BJ (cell line): ENCODE data around the gene CSE1L. TPM values are rescaled to one million over a fixed set of nuclear protein-coding genes. Genes with fewer than 3 reads are reported as not detected.
A peak's percentile ranks its signal among the peaks of the same experiment; 100 is the strongest.
"Not testable (repeated sequence)": the region's sequence is repeated elsewhere in the genome, so short reads cannot be mapped to it uniquely, and the experiment has no call there.

Source experiments
- CTCF ChIA-PET: fragments of 350-600 bp; formaldehyde crosslinking; extraction: SDS; loops from one replicate; lab custom pipeline; 2021; ENCODE audit warnings: antibody characterized with exemption, inconsistent platforms; lab: Yijun Ruan, JAX
- POLR2A ChIA-PET: fragments of 300-600 bp; sonication (Branson Sonifier 250); formaldehyde crosslinking; extraction: SDS; loops from one replicate; lab custom pipeline; 2021; ENCODE audit warnings: antibody characterized with exemption; lab: Charles Lee
- DNase-seq: peaks from one replicate; pipeline ENCODE4 v3.0.0-alpha.2; 2011; ENCODE audit warnings: low read depth
- H3K27me3 ChIP-seq: 2 replicates; pipeline ENCODE4 v1.6.0; 2011; ENCODE audit warnings: low read length; ENCODE audit not compliant: control insufficient read depth, insufficient read depth
- H3K36me3 ChIP-seq: 2 replicates; pipeline ENCODE4 v1.5.1; 2011; ENCODE audit warnings: low read length; ENCODE audit not compliant: control insufficient read depth, insufficient read depth
- H3K4me3 ChIP-seq: 2 replicates; pipeline ENCODE4 v1.5.1; 2011; ENCODE audit warnings: low read depth, mild to moderate bottlenecking, control low read depth, low read length
- polyA plus RNA-seq: library from polyadenylated mRNA; depleted of rRNA; stranded (reverse); fragments of >200 nt; gene quantifications from 2 replicates; pipeline ENCODE4 v1.2.3, GENCODE V29; 2011
- TF ChIP-seq, protein P1 (sequence below): IDR thresholded peaks from 2 replicates; pipeline ENCODE4 v1.5.1; 2011; ENCODE audit warnings: low read depth, mild to moderate bottlenecking, control low read depth, inconsistent platforms, low read length, moderate library complexity; ENCODE audit not compliant: insufficient read depth

Gene CSE1L
- polyA plus RNA-seq, 1 experiment, result 21.7 TPM

DNA sequence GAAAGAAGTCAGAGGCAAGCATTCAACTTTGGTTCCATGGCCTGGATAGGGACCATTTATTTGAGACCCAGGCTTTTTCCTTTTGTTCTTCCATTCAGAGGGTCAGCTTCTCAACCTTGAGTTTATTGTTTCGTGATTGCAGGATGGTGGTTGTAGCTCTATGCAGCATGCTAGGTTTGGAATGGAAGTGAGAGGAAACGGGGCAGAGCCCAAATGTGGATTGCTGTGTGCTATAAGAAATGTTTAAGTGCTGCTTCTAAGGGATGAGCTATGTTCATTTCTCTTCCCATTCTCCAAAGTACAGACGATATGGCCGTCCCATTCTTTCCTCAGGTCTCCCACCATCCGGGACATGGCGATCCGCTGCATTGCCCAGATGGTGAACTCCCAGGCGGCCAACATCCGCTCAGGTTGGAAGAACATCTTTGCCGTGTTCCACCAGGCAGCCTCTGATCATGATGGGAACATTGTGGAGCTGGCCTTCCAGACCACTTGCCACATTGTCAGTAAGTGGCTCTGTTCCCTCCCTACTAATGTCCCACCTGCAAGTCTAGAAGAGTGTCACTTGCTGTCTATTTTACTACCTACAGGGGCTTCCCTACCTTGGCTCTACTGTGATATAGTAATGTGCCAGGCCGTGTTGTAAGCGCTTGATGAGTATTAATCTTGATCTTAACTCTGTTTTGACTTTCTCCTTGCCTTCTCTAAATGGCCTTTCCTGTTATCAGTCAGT, 36.0 kb upstream of the CSE1L start:
- TF ChIP-seq, protein P1, sequence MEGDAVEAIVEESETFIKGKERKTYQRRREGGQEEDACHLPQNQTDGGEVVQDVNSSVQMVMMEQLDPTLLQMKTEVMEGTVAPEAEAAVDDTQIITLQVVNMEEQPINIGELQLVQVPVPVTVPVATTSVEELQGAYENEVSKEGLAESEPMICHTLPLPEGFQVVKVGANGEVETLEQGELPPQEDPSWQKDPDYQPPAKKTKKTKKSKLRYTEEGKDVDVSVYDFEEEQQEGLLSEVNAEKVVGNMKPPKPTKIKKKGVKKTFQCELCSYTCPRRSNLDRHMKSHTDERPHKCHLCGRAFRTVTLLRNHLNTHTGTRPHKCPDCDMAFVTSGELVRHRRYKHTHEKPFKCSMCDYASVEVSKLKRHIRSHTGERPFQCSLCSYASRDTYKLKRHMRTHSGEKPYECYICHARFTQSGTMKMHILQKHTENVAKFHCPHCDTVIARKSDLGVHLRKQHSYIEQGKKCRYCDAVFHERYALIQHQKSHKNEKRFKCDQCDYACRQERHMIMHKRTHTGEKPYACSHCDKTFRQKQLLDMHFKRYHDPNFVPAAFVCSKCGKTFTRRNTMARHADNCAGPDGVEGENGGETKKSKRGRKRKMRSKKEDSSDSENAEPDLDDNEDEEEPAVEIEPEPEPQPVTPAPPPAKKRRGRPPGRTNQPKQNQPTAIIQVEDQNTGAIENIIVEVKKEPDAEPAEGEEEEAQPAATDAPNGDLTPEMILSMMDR, result no peak
- no peak overlapping the region for H3K4me3 ChIP-seq
- CTCF ChIA-PET, result no interaction called here
- POLR2A ChIA-PET, result no interaction called here
- DNase-seq, result no peak
- no peaks in the 10 kb centered on the region for H3K27me3 ChIP-seq
- H3K36me3 ChIP-seq, result peaks cover 17% of the 10 kb centered on the region

DNA sequence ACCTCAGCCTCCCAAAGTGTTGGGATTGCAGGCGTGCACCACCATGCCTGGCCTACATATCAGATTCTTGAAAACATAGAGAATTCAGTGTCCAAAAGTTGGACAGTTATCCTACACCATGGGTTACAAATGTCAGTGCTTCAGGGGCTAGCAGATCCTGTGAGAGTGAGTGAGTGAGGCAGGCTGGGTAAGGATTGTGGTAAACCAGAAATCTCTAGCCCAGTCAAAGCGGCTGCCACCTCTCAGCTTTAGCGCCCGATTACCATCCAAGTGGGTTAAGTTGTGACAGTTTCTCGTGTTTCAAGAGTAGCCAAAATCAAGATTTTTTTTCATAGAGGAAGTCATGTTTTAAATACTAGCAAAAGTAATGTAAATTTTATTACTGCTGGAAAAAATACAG, 21.9 kb upstream of the CSE1L start:
- Histone ChIP-seq H3K36me3 (peaks cover 10% of the 10 kb centered on the region), H3K27me3 (no peaks in the 10 kb centered on the region), H3K4me3 (no peak overlapping the region)
- TF ChIP-seq, protein P1, result no peak
- no peak for DNase-seq
- ChIA-PET CTCF (no interaction called here), POLR2A (no interaction called here)

DNA sequence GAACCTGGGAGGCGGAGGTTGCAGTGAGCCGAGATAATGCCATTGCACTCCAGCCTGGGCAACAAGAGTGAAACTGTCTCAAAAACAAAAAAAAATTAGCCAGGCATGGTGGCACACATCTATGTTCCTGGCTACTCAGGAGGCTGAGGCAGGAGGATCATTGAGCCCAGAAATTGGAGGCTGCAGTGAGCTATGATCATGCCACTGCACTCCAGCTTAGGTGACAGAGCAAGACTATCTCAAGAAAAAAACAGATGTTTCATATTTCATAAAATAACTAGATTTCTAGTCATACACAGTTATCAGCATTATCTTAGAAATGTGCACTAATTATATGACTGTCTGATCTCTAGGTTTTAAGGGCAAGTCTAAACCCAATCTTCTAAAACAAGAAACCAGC, 17.9 kb upstream of the CSE1L start:
- H3K36me3 ChIP-seq, result peaks cover 10% of the 10 kb centered on the region
- DNase-seq, POLR2A ChIA-PET, H3K4me3 ChIP-seq, H3K27me3 ChIP-seq: not testable (repeated sequence)
- CTCF ChIA-PET, result interaction anchor here (1.8 to 2.7 kb wide), 2 partner anchors 13 to 26 kb away, joined by 7 to 9 read pairs; no protein-coding TSS in a partner anchor

DNA sequence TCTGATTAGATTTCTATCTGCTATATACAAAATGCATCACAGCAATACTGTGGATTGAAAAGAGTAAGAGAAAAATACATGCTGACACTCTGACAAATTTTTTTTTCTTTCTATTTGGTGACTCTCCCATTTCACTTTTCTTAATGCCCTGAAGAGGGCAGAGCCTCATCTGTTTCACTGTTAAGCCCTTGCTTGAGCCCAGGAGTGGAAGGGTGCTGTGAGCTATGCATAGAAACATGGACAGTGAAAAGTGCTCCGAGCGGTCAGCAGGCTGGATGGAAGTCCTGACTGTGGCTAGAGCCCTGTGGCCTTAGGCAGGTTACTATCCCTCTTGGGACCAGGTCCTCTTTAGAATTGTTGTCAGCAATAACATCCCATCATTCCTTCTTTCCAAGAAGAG, 17.4 kb upstream of the CSE1L start:
- DNase-seq, result no peak
- peaks cover 10% of the 10 kb centered on the region for H3K36me3 ChIP-seq
- TF ChIP-seq, protein P1, result peak; percentile 51
- no peak overlapping the region for H3K4me3 ChIP-seq
- H3K27me3 ChIP-seq, result no peaks in the 10 kb centered on the region
- CTCF ChIA-PET, result interaction anchor here (0.6 to 2.7 kb wide), 7 partner anchors 8 to 191 kb away, joined by 3 to 9 read pairs (median 4); partner anchors contain the start of gene DDX27
- POLR2A ChIA-PET, result no interaction called here

DNA sequence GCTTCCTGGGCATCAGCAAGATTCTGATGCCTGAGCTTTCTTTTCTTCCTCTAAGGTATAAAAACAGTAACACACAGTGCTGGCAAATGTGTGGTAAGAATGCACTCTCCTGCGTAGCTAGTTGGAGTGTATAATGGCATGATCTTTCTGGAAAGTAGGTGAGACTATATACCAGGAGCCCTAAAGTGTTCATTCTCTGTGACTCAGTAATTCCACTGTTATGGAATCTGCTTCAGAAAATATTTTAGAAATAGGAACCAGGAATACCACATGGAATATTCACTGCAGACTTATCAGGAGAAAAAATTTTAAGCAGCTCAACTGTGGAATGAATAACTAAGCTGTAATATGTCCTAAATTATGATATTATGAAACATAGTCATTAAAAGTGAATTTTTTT, 16.9 kb upstream of the CSE1L start:
- no peak overlapping the region for H3K4me3 ChIP-seq
- DNase-seq, result no peak
- no peaks in the 10 kb centered on the region for H3K27me3 ChIP-seq
- ChIA-PET CTCF (interaction anchor here (0.6 to 2.7 kb wide), 8 partner anchors 8 to 769 kb away, joined by 3 to 9 read pairs (median 4); partner anchors contain the start of gene DDX27), POLR2A (no interaction called here)
- TF ChIP-seq, protein P1, result no peak
- peaks cover 12% of the 10 kb centered on the region for H3K36me3 ChIP-seq
